Sigmoid colon (tissue), 4 donors: ENCODE measurements around the gene SURF4.

Source experiments
- CTCF ChIP-seq, 4 experiments: fragments of 450-650 bp in 3 of 4; fragments of 200-600 bp in 1 of 4; IDR thresholded peaks; one replicate each; pipeline ENCODE4 v1.5.1; 2016 to 2019; ENCODE audit warnings: antibody characterized with exemption in 4 of 4, mild to moderate bottlenecking in 3 of 4, moderate library complexity in 2 of 4
- EP300 ChIP-seq, 4 donors: sonication (generic); formaldehyde crosslinking; IDR thresholded peaks; one replicate each; pipeline ENCODE4 v1.6.1; 2017; ENCODE audit warnings: antibody characterized with exemption in 4 of 4

- TF ChIP-seq EP300 (IDR thresholded peaks at IDR 0.05) (no peak), CTCF (IDR thresholded peaks at IDR 0.05) (no peak)
Observed at GRCh38 chr9:133394687-133395271, 18.9 kb upstream of the SURF4 start.
